ENCODE data around the gene UBAC1. TPM values are rescaled to one million over a fixed set of nuclear protein-coding genes. Genes with fewer than 3 reads are reported as not detected.
A peak's percentile ranks its signal among the peaks of the same experiment; 100 is the strongest.

Gene UBAC1
- total and polyA plus RNA-seq, 9 of the 15 experiments (the other 6 are each of a cell fraction or from before 2014, with no cell fraction given) = 94.0 to 399 (median 228) TPM

GRCh38 chr9:135961277-135961715, at the start of gene UBAC1 (continued):
- TF ChIP-seq SRSF1 (IDR thresholded peaks at IDR 0.05; ENCODE audit: low read depth, low read length) = no peak
- TF ChIP-seq ZC3H11A (IDR thresholded peaks at IDR 0.05; ENCODE audit: low read depth, low read length) = no peak; the same call in 1 of the 2 replicates
- TF ChIP-seq ZNF316 (IDR thresholded peaks at IDR 0.05) = no peak
- TF ChIP-seq CTCFL (IDR thresholded peaks at IDR 0.05; ENCODE audit: borderline replicate concordance, insufficient read depth, low read depth, low read length, poor library complexity, severe bottlenecking) = peak; percentile 98
- no peak for TF ChIP-seq RHOXF2B (CRISPR knock-in tag; conservative IDR thresholded peaks at IDR 0.05)
- no peak for TF ChIP-seq THRB (CRISPR knock-in tag; conservative IDR thresholded peaks at IDR 0.05)
- TF ChIP-seq ZNF586 (CRISPR knock-in tag; conservative IDR thresholded peaks at IDR 0.05) = no peak
- TF ChIP-seq CHD1 (IDR thresholded peaks at IDR 0.05; ENCODE audit: low read length) = no peak
- TF ChIP-seq ZSCAN29 (IDR thresholded peaks at IDR 0.05) = no peak
- no peak for TF ChIP-seq CCAR2 (IDR thresholded peaks at IDR 0.05; ENCODE audit: low read depth, low read length)
- no peak for TF ChIP-seq TFAM (CRISPR knock-in tag; conservative IDR thresholded peaks at IDR 0.05)
- TF ChIP-seq, protein P1, sequence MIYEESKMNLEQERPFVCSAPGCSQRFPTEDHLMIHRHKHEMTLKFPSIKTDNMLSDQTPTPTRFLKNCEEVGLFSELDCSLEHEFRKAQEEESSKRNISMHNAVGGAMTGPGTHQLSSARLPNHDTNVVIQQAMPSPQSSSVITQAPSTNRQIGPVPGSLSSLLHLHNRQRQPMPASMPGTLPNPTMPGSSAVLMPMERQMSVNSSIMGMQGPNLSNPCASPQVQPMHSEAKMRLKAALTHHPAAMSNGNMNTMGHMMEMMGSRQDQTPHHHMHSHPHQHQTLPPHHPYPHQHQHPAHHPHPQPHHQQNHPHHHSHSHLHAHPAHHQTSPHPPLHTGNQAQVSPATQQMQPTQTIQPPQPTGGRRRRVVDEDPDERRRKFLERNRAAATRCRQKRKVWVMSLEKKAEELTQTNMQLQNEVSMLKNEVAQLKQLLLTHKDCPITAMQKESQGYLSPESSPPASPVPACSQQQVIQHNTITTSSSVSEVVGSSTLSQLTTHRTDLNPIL (CRISPR knock-in tag; IDR thresholded peaks at IDR 0.05) = no peak
- TF ChIP-seq, protein P2, sequence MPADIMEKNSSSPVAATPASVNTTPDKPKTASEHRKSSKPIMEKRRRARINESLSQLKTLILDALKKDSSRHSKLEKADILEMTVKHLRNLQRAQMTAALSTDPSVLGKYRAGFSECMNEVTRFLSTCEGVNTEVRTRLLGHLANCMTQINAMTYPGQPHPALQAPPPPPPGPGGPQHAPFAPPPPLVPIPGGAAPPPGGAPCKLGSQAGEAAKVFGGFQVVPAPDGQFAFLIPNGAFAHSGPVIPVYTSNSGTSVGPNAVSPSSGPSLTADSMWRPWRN (IDR thresholded peaks at IDR 0.05; ENCODE audit: low read depth) = no peak
- peak in 1 of 2 experiments; percentile 41; a peak in 1 of 4 replicates for TF ChIP-seq TBL1XR1 (IDR thresholded peaks at IDR 0.05; ENCODE audit: low read length in 2 of 2)
- TF ChIP-seq EP400 (IDR thresholded peaks at IDR 0.05) = no peak
- TF ChIP-seq BRD4 (IDR thresholded peaks at IDR 0.05) = no peak
- no peak for TF ChIP-seq NUFIP1 (IDR thresholded peaks at IDR 0.05; ENCODE audit: partially characterized antibody)
- TF ChIP-seq NFIX (CRISPR knock-in tag; IDR thresholded peaks at IDR 0.05; ENCODE audit: low read depth) = no peak
- TF ChIP-seq KDM2B (CRISPR knock-in tag; IDR thresholded peaks at IDR 0.05) = no peak
- peak; percentile 92 for TF ChIP-seq GMEB1 (CRISPR knock-in tag; IDR thresholded peaks at IDR 0.05)
- no peak for TF ChIP-seq ZNF398 (CRISPR knock-in tag; IDR thresholded peaks at IDR 0.05)
